Natural killer cell (primary cell): ENCODE results near the gene CLK1. TPM values are rescaled to one million over a fixed set of nuclear protein-coding genes. Genes with fewer than 3 reads are reported as not detected.

Experiments used
- ATAC-seq, 3 donors: fragments of 150-1000 bp in 2 of 3; fragments of 200-7000 bp in 1 of 3; cut with Tn5 transposase; 1 replicate in 1 of 3; 2 replicates in 2 of 3; pipeline ENCODE4 v1.10.0; 2021; ENCODE audit warnings: mild to moderate bottlenecking in 2 of 3, moderate library complexity in 2 of 3
- DNase-seq, 2 donors: peaks; one replicate each; pipeline versions ENCODE4 v3.0.0 to v3.0.0-alpha.2; 2013 to 2021; ENCODE audit warnings: mixed read lengths in 1 of 2
- H3K27ac ChIP-seq: one replicate; pipeline ENCODE4 v1.5.1; 2013; ENCODE audit warnings: mild to moderate bottlenecking, low read length
- H3K27me3 ChIP-seq: one replicate; pipeline ENCODE4 v1.6.1; 2013; ENCODE audit warnings: low read length; ENCODE audit not compliant: control insufficient read depth, insufficient read depth
- H3K36me3 ChIP-seq: one replicate; pipeline ENCODE4 v1.6.1; 2013; ENCODE audit warnings: low read length; ENCODE audit not compliant: control insufficient read depth, insufficient read depth
- H3K4me1 ChIP-seq: one replicate; pipeline ENCODE4 v1.6.1; 2013; ENCODE audit warnings: low read length; ENCODE audit not compliant: control insufficient read depth, insufficient read depth
- H3K4me3 ChIP-seq: one replicate; pipeline ENCODE4 v1.5.1; 2013; ENCODE audit warnings: low read length
- H3K9me3 ChIP-seq: one replicate; pipeline ENCODE4 v1.6.1; 2013; ENCODE audit warnings: low read length; ENCODE audit not compliant: control insufficient read depth, insufficient read depth
- H3K27ac Mint-ChIP-seq, 2 donors: one replicate each; pipeline ENCODE4 v1.8.0; 2022; ENCODE audit warnings: mild to moderate bottlenecking in 2 of 2, mixed read lengths in 2 of 2, moderate library complexity in 1 of 2
- H3K27me3 Mint-ChIP-seq, 2 donors: one replicate each; pipeline ENCODE4 v1.8.0; 2022; ENCODE audit warnings: low read depth in 2 of 2, mixed read lengths in 2 of 2
- H3K36me3 Mint-ChIP-seq: one replicate; pipeline ENCODE4 v1.8.0; 2022; ENCODE audit warnings: mixed read lengths
- H3K4me1 Mint-ChIP-seq, 2 donors: one replicate each; pipeline ENCODE4 v1.8.0; 2022; ENCODE audit warnings: mixed read lengths in 2 of 2
- H3K4me3 Mint-ChIP-seq: one replicate; pipeline ENCODE4 v1.8.0; 2022; ENCODE audit warnings: mild to moderate bottlenecking, moderate library complexity, mixed read lengths
- H3K9me3 Mint-ChIP-seq, 2 donors: one replicate each; pipeline ENCODE4 v1.8.0; 2022; ENCODE audit warnings: mixed read lengths in 2 of 2
- WGBS: methylation state at CpG from one replicate; pipeline ENCODE4 v1.1.7; 2013; ENCODE audit warnings: missing lambda C conversion rate; ENCODE audit not compliant: insufficient coverage; 5-methylcytosine and 5-hydroxymethylcytosine counted together
- intact Hi-C: fragments of 100-400 bp; cut with micrococcal nuclease; formaldehyde crosslinking; loops from one replicate; pipeline ENCODE4 v1.14.2; 2022
- total RNA-seq, 4 donors: library from RNA; stranded (reverse); fragments of 120-200 nt in 1 of 4; gene quantifications; one replicate each; pipeline versions ENCODE4 v1.2.3 to v1.2.4, GENCODE V29; 2013 to 2022
- TF ChIP-seq, protein P1 (sequence below): fragments of 200-600 bp; IDR thresholded peaks from one replicate; pipeline ENCODE4 v1.8.0; 2022; ENCODE audit warnings: antibody characterized with exemption

The CLK1 gene
- total RNA-seq, 3 donors from 2014 or later (not counting 1 experiment from before 2014, with no cell fraction given) = 975 to 1,296 (median 1,070) TPM

DNA sequence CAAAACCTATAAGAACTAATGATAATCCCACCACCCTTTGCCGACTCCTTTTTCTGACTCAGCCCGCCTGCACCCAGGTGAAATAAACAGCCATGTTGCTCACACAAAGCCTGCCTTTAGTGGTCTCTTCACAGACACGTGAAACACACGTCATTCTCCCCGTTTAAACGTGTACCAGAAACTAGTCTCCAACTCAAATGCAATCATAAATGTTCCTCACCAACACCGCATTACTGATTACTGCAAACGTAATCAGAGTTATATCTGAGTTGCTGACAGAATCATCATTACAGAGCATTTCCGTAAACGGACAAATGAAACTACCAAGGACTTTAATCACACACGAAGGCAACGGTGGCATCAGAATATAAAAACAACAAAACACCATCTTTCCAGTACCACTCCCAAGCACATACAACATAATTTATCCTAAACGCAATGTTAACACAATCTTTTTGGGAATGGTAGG lies 1.9 kb downstream of the CLK1 start:
- H3K27ac ChIP-seq = peak overlapping the region; percentile 99
- peak; percentile 46 to 65 (median 49) for ATAC-seq
- H3K4me1 ChIP-seq = peaks cover 25% of the 10 kb centered on the region
- peaks cover 60 to 67% of the 10 kb centered on the region in 2 donors for H3K4me1 Mint-ChIP-seq
- 0% methylated on average over 13 of the region's 13 CpGs for WGBS
- peaks cover 41% of the 10 kb centered on the region for H3K36me3 ChIP-seq
- peak overlapping the region; percentile 92 to 99 for H3K27ac Mint-ChIP-seq
- peaks cover 48% of the 10 kb centered on the region for H3K36me3 Mint-ChIP-seq
- peak overlapping the region; percentile 95 for H3K4me3 ChIP-seq
- intact Hi-C loops = loop anchor here (1.0 to 5.0 kb wide), 3 partner anchors 27 to 400 kb away; partner anchors contain the start of genes CASP8, NIF3L1, PPIL3 and SGO2
- peak overlapping the region; percentile 93 for H3K4me3 Mint-ChIP-seq
- no peaks in the 10 kb centered on the region for H3K9me3 ChIP-seq
- no peaks in the 10 kb centered on the region for H3K9me3 Mint-ChIP-seq
- peak; percentile 54 to 86 for DNase-seq
- no peaks in the 10 kb centered on the region for H3K27me3 Mint-ChIP-seq
- TF ChIP-seq, protein P1, sequence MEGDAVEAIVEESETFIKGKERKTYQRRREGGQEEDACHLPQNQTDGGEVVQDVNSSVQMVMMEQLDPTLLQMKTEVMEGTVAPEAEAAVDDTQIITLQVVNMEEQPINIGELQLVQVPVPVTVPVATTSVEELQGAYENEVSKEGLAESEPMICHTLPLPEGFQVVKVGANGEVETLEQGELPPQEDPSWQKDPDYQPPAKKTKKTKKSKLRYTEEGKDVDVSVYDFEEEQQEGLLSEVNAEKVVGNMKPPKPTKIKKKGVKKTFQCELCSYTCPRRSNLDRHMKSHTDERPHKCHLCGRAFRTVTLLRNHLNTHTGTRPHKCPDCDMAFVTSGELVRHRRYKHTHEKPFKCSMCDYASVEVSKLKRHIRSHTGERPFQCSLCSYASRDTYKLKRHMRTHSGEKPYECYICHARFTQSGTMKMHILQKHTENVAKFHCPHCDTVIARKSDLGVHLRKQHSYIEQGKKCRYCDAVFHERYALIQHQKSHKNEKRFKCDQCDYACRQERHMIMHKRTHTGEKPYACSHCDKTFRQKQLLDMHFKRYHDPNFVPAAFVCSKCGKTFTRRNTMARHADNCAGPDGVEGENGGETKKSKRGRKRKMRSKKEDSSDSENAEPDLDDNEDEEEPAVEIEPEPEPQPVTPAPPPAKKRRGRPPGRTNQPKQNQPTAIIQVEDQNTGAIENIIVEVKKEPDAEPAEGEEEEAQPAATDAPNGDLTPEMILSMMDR = no peak
- no peaks in the 10 kb centered on the region for H3K27me3 ChIP-seq

DNA sequence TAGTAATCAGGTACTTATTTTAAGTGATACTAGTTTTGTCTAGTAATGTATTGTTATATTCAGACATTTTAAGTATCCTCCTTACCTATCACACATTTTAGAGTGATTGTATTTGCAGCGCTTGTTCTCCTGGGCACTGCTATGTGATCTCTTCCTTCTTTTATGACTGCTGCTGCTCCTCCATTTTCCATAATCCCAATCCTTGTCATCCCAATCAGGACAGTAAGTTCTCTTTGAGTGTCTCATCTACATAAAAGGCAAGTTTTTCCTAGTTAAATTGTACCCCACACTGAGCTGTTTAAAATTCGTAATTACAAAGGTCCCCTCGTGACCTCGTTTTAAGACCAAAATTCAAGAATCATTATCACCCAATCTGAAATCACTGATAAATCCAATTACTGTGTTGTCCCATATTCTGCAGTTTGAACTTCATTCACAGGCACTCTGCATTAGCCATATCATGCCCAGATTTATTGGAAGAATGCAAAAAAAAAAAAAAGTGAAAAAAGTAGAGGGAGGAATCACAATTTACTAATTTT lies 2.8 kb downstream of the CLK1 start:
- peak overlapping the region; percentile 93 for H3K4me3 Mint-ChIP-seq
- ATAC-seq (no peak), DNase-seq (peak in 1 of 2 donors; percentile 14)
- no peaks in the 10 kb centered on the region for H3K9me3 Mint-ChIP-seq
- peaks cover 57% of the 10 kb centered on the region for H3K36me3 Mint-ChIP-seq
- H3K27me3 ChIP-seq = no peaks in the 10 kb centered on the region
- H3K27me3 Mint-ChIP-seq = no peaks in the 10 kb centered on the region
- H3K27ac ChIP-seq = peak overlapping the region; percentile 99
- no peaks in the 10 kb centered on the region for H3K9me3 ChIP-seq
- H3K4me1 Mint-ChIP-seq = peaks cover 69 to 71% of the 10 kb centered on the region in 2 donors
- TF ChIP-seq, protein P1 = no peak
- peak overlapping the region; percentile 92 to 99 for H3K27ac Mint-ChIP-seq
- H3K36me3 ChIP-seq = peaks cover 50% of the 10 kb centered on the region
- H3K4me3 ChIP-seq = peak overlapping the region; percentile 95
- H3K4me1 ChIP-seq = peaks cover 25% of the 10 kb centered on the region
- intact Hi-C loops = loop anchor here (1.0 to 5.0 kb wide), 3 partner anchors 28 to 401 kb away; partner anchors contain the start of genes CASP8, NIF3L1, PPIL3 and SGO2
- WGBS = 2% methylated on average over 4 of the region's 4 CpGs

DNA sequence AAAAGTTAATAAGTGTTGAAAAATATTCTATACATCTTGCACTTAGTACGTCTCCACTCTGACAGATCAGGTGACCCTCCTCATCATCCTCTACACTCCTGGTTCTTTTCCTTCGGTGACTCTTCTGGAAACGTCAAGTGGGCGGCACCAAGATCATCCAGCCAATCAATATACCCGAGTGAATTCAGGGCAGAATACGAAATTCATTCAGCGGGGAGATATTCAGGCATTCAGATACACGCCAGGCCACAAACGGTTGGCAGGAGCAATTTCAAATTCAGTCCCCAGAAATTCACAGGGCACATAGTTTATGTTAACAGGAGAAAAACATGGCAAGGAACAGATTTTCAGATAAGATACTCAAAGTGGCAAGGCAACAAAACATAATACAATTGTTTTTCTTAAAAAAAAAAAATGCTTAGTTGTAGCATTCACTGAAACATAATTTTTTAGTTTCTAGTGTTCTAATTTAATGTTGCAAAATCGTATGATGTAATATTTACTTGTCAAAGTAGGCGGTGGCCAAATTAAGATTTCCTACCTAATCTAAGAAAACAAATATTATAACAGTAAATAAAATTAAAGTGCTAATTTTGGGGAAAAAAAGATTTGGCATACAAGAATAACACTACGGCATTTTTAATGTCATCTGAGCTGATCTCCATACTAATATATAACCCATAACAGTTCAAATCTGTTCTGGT lies 4.2 kb downstream of the CLK1 start:
- no peak for ATAC-seq
- Mint-ChIP-seq H3K4me1 (peaks cover 72 to 73% of the 10 kb centered on the region in 2 donors), H3K36me3 (peaks cover 61% of the 10 kb centered on the region), H3K9me3 (no peaks in the 10 kb centered on the region), H3K27ac (peak overlapping the region; percentile 90 to 99), H3K27me3 (no peaks in the 10 kb centered on the region), H3K4me3 (peak overlapping the region; percentile 93)
- DNase-seq = peak in 1 of 2 donors; percentile 51
- intact Hi-C loops = loop anchor here (5.0 kb wide), 2 partner anchors 333 to 402 kb away; partner anchors contain the start of genes CASP8 and SGO2
- Histone ChIP-seq H3K4me3 (no peak overlapping the region), H3K36me3 (peaks cover 63% of the 10 kb centered on the region), H3K27me3 (no peaks in the 10 kb centered on the region), H3K4me1 (peaks cover 22% of the 10 kb centered on the region), H3K27ac (peak overlapping the region; percentile 46), H3K9me3 (no peaks in the 10 kb centered on the region)
- TF ChIP-seq, protein P1 = no peak
- 39% methylated on average over 9 of the region's 12 CpGs for WGBS
